Amniotic epithelial cell (primary cell): ENCODE measurements around the gene GSS.
"Not testable (repeated sequence)": the region's sequence is repeated elsewhere in the genome, so short reads cannot be mapped to it uniquely, and the experiment has no call there.

Experiments
- DNase-seq: peaks from one replicate; pipeline ENCODE4 v3.0.0-alpha.2; 2010; ENCODE audit warnings: low read depth

GSS gene

GRCh38 chr20:34907616-34908469, 47.8 kb downstream of the GSS start:
- DNase-seq = peak; percentile 92

- peak; percentile 55 for DNase-seq
These were observed 51.4 kb downstream of the GSS start for GRCh38 chr20:34904202-34904621.

DNA sequence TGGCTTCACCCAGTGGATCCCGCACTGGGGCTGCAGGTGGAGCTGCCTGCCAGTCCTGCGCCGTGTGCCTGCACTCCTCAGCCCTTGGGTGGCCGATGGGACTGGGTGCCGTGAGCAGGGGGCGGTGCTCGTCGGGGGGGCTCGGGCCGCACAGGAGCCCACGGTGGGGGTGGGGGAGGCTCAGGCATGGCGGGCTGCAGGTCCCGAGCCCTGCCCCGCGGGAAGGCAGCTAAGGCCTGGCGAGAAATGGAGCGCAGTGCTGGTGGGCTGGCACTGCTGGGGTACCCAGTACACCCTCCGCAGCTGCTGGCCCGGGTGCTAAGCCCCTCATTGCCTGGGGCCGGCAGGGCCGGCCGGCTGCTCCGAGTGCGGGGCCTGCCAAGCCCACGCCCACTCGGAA, 56.9 kb downstream of the GSS start:
- not testable (repeated sequence) for DNase-seq

- not testable (repeated sequence) for DNase-seq
These were observed 57.5 kb downstream of the GSS start for GRCh38 chr20:34898129-34898528.

DNA sequence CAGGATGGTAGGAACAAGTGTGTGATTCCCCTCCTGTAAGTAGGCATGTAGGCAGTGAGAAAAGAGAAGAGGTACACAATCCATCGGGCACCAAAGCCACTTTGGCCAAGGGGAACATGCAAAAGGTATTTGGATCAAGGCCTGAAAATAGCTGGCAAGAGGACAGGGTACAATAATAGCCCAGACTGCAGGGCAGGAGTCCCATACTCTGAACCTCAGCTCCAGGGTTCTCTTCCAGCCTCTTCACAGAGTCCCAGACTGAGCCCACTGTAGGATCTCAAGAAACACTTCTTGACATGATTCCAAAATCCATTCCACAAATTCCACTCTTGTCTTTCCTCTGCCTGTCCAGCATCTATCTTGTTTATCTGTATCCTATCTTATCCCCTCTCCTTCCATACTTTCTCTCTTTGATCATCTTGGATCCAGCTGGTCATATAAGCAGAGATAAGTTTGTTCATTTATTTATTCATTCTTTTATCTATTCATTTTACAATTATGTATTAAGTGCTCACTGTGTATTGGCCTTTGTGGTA, 59.5 kb downstream of the GSS start:
- peak; percentile 66 for DNase-seq

GRCh38 chr20:34895465-34895864, 60.1 kb downstream of the GSS start:
- DNase-seq = no peak

DNA sequence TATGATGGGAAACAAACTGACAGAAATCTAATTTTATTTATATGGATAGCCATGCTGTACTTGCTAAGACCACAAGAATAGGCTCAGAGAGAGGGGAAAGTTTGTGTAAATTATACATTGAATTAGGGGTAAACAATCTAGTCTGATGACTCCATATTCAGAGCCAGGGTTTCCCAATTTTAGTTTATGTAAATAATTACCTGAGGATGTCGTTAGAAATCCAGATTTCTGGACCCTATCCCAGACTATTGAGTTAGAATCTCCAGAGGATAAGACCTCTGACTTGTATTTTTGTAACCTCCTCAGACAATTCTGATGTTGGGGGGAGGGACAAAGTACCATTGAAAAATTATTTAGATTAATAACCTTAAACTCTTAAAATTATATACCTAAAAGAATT, 60.9 kb downstream of the GSS start:
- DNase-seq = no peak

DNA sequence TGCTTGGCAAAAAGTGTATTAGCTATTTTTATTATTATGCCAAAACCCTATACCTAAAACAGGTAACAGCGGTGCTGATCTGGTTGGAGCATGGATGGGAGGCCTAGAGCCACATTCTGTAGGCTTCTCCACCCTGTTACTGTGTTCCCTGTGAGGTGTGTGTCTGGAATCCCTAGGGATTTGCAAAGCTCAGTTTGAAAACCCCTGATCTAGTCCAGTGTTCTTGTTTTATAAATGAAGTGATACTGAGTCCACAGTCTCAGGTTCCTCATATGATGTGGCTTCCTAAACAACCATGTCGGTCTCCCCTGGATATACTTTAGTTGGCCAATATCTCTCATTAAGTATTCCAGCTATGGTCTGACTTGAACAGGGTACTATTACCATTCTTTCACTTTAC, 62.9 kb downstream of the GSS start:
- DNase-seq = no peak

GRCh38 chr20:34891166-34892062, 64.2 kb downstream of the GSS start:
- peak; percentile 84 for DNase-seq

DNA sequence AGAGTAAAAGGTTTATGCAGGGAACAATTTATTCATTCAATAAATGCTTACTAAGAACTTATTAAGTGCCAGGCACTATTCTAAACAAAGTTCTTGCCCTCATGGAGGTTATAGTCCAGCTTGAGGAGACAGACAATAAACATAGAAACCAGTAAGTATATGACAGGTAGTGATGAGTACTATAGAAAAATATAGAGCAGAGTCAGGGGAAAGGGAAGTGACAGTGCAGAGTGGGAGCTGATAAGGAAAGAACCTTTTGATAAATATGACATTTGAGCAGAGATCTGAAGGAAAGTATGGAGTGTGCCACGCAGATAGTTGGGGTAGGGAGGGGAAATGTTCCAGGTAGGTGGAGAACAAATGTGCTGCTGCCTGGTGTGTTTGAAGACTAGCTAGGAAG, 67.1 kb downstream of the GSS start:
- no peak for DNase-seq

GRCh38 chr20:34887023-34887422, 68.6 kb downstream of the GSS start:
- no peak for DNase-seq

GRCh38 chr20:34886122-34886521, 69.5 kb downstream of the GSS start:
- no peak for DNase-seq

GRCh38 chr20:34884260-34884659, 71.3 kb downstream of the GSS start:
- no peak for DNase-seq

GRCh38 chr20:34883809-34884208, 71.8 kb downstream of the GSS start:
- DNase-seq = no peak

GRCh38 chr20:34883087-34883688, 72.4 kb downstream of the GSS start:
- no peak for DNase-seq

- no peak for DNase-seq
These were observed 73.9 kb downstream of the GSS start for GRCh38 chr20:34881689-34882088.

GRCh38 chr20:34880971-34881370, 74.6 kb downstream of the GSS start:
- DNase-seq = not testable (repeated sequence)

DNA sequence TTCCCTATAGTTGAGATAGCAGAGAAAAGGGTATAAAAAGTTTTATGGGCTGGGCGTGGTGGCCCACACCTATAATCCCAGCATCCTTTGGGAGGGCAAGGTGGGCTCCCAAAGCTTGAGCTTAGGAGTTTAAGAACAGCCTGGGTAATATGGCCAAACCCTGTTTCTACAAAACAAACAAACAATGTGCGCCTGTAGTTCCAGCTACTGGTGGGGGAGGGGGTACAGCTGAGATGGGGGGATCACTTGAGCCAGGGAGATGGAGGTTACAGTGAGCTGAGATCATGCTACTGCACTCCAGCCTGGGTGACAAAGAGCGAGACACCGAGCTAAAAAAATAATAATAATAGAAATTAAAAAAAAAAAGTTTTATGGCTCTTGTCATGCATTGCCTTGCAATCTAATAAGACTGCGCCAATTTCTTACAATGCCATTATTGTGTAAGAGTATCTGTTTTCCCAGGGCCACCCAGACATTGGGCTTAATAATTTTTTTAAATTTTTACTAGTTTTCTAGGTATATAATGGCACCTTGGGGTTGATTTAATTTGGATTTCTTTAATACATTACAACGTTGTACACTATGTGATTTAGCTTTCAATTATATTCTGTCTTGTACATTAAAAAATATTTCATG, 75.3 kb downstream of the GSS start:
- DNase-seq = no peak
